ENCODE data around the gene RELT. TPM values are rescaled to one million over a fixed set of nuclear protein-coding genes. Genes with fewer than 3 reads are reported as not detected.

RELT gene
- total RNA-seq, 1 donor from 2014 or later, result 15.2 TPM

- DNase-seq (ENCODE audit: low spot score), result no peak
- H3K4me3 Mint-ChIP-seq (ENCODE audit: unreplicated experiment), result no peak overlapping the region
- peaks cover 4% of the 10 kb centered on the region for H3K36me3 Mint-ChIP-seq (ENCODE audit: low read depth, unreplicated experiment)
- no peaks in the 10 kb centered on the region for H3K9me3 Mint-ChIP-seq (ENCODE audit: unreplicated experiment)
- H3K4me1 Mint-ChIP-seq (ENCODE audit: unreplicated experiment), result peaks cover 30% of the 10 kb centered on the region
- TF ChIP-seq CTCF (IDR thresholded peaks at IDR 0.05; ENCODE audit: unreplicated experiment), result no peak
- peaks cover 1% of the 10 kb centered on the region for H3K27me3 Mint-ChIP-seq (ENCODE audit: unreplicated experiment)
- H3K27ac Mint-ChIP-seq (ENCODE audit: unreplicated experiment), result no peak overlapping the region
These were observed 48.9 kb downstream of the RELT start for GRCh38 chr11:73425108-73425507.

GRCh38 chr11:73426219-73426850 is 50.1 kb downstream of the RELT start:
- DNase-seq (ENCODE audit: low spot score), result no peak
- Mint-ChIP-seq H3K4me3 (ENCODE audit: unreplicated experiment) (no peak overlapping the region), H3K36me3 (ENCODE audit: low read depth, unreplicated experiment) (peaks cover 4% of the 10 kb centered on the region)

GRCh38 chr11:73428227-73428626 is 52.0 kb downstream of the RELT start:
- Mint-ChIP-seq H3K4me3 (ENCODE audit: unreplicated experiment) (no peak overlapping the region), H3K9me3 (ENCODE audit: unreplicated experiment) (no peaks in the 10 kb centered on the region), H3K4me1 (ENCODE audit: unreplicated experiment) (peaks cover 17% of the 10 kb centered on the region), H3K27ac (ENCODE audit: unreplicated experiment) (no peak overlapping the region), H3K27me3 (ENCODE audit: unreplicated experiment) (peaks cover 1% of the 10 kb centered on the region), H3K36me3 (ENCODE audit: low read depth, unreplicated experiment) (peaks cover 4% of the 10 kb centered on the region)
- DNase-seq (ENCODE audit: low spot score), result no peak
- TF ChIP-seq CTCF (IDR thresholded peaks at IDR 0.05; ENCODE audit: unreplicated experiment), result no peak

More at GRCh38 chr11:73426219-73426850, 50.1 kb downstream of the RELT start:
- Mint-ChIP-seq H3K27me3 (ENCODE audit: unreplicated experiment) (peaks cover 1% of the 10 kb centered on the region), H3K27ac (ENCODE audit: unreplicated experiment) (no peak overlapping the region), H3K4me1 (ENCODE audit: unreplicated experiment) (peaks cover 21% of the 10 kb centered on the region), H3K9me3 (ENCODE audit: unreplicated experiment) (no peaks in the 10 kb centered on the region)
- TF ChIP-seq CTCF (IDR thresholded peaks at IDR 0.05; ENCODE audit: unreplicated experiment), result no peak

- Mint-ChIP-seq H3K9me3 (ENCODE audit: unreplicated experiment) (no peaks in the 10 kb centered on the region), H3K27me3 (ENCODE audit: unreplicated experiment) (peaks cover 1% of the 10 kb centered on the region), H3K27ac (ENCODE audit: unreplicated experiment) (no peak overlapping the region), H3K36me3 (ENCODE audit: low read depth, unreplicated experiment) (peaks cover 4% of the 10 kb centered on the region), H3K4me1 (ENCODE audit: unreplicated experiment) (peaks cover 17% of the 10 kb centered on the region), H3K4me3 (ENCODE audit: unreplicated experiment) (no peak overlapping the region)
- DNase-seq (ENCODE audit: low spot score), result no peak
- TF ChIP-seq CTCF (IDR thresholded peaks at IDR 0.05; ENCODE audit: unreplicated experiment), result no peak
These were observed 52.5 kb downstream of the RELT start for GRCh38 chr11:73428699-73429098.

- no peak for DNase-seq (ENCODE audit: low spot score)
- H3K4me1 Mint-ChIP-seq (ENCODE audit: unreplicated experiment), result peaks cover 17% of the 10 kb centered on the region
- H3K27ac Mint-ChIP-seq (ENCODE audit: unreplicated experiment), result no peak overlapping the region
- H3K36me3 Mint-ChIP-seq (ENCODE audit: low read depth, unreplicated experiment), result peaks cover 4% of the 10 kb centered on the region
- no peak overlapping the region for H3K4me3 Mint-ChIP-seq (ENCODE audit: unreplicated experiment)
- H3K27me3 Mint-ChIP-seq (ENCODE audit: unreplicated experiment), result peaks cover 1% of the 10 kb centered on the region
- no peaks in the 10 kb centered on the region for H3K9me3 Mint-ChIP-seq (ENCODE audit: unreplicated experiment)
- no peak for TF ChIP-seq CTCF (IDR thresholded peaks at IDR 0.05; ENCODE audit: unreplicated experiment)
These were observed 53.0 kb downstream of the RELT start for GRCh38 chr11:73429121-73429750.

All from endothelial cell (in vitro differentiated cells).